Vagina (tissue), 2 donors: ENCODE data around the gene STPG2. TPM values are rescaled to one million over a fixed set of nuclear protein-coding genes. Genes with fewer than 3 reads are reported as not detected.
A peak's percentile ranks its signal among the peaks of the same experiment; 100 is the strongest.

Experiments
- DNase-seq, 2 donors: peaks; one replicate each; pipeline ENCODE4 v3.0.0-alpha.2; 2017; ENCODE audit errors: extremely low spot score in 2 of 2
- H3K27ac ChIP-seq: fragments of 200-600 bp; sonication (generic); one replicate; pipeline ENCODE4 v1.5.1; 2019
- H3K27me3 ChIP-seq: fragments of 200-600 bp; sonication (generic); one replicate; pipeline ENCODE4 v1.5.1; 2019
- H3K36me3 ChIP-seq, 2 donors: fragments of 200-600 bp; sonication (generic); one replicate each; pipeline ENCODE4 v1.5.1; 2017 to 2019
- H3K4me1 ChIP-seq: fragments of 200-600 bp; sonication (generic); one replicate; pipeline ENCODE4 v1.5.1; 2019
- H3K4me3 ChIP-seq, 2 donors: fragments of 200-600 bp; sonication (generic); 1 replicate in 1 of 2; 2 replicates in 1 of 2; pipeline ENCODE4 v1.5.1; 2016 to 2019
- H3K9me3 ChIP-seq: fragments of 200-600 bp; sonication (generic); one replicate; pipeline ENCODE4 v1.5.1; 2019
- CTCF ChIP-seq, 3 experiments: fragments of 450-650 bp in 2 of 3; fragments of 200-600 bp in 1 of 3; sonication (generic) in 1 of 3; IDR thresholded peaks; one replicate each; pipeline ENCODE4 v1.5.1; 2017 to 2019; ENCODE audit warnings: antibody characterized with exemption in 3 of 3, mild to moderate bottlenecking in 2 of 3, moderate library complexity in 2 of 3
- POLR2A ChIP-seq, 2 donors: fragments of 450-650 bp; IDR thresholded peaks; one replicate each; pipeline ENCODE4 v1.6.1; 2017; ENCODE audit warnings: antibody characterized with exemption in 2 of 2, mild to moderate bottlenecking in 2 of 2, moderate library complexity in 2 of 2
- POLR2AphosphoS5 ChIP-seq, 2 donors: sonication (generic); formaldehyde crosslinking; IDR thresholded peaks; one replicate each; pipeline ENCODE4 v1.9.0; 2017; ENCODE audit warnings: antibody characterized with exemption in 2 of 2, mild to moderate bottlenecking in 2 of 2, low read depth in 1 of 2; ENCODE audit not compliant: insufficient read depth in 1 of 2
- intact Hi-C: fragments of 100-400 bp; cut with DNase I; formaldehyde crosslinking; loops from one replicate; pipeline ENCODE4 v1.15.1; 2023
- total RNA-seq: library from RNA; depleted of rRNA; stranded (reverse); fragments of >200 nt; gene quantifications from one replicate; pipeline ENCODE4 v1.2.3, GENCODE V29; 2016

The STPG2 gene
- total RNA-seq = not detected

- Histone ChIP-seq H3K36me3 (no peaks in the 10 kb centered on the region), H3K4me3 (peak within 1 kb of the TSS; percentile 60 to 69), H3K27ac (peak within 1 kb of the TSS; percentile 84), H3K9me3 (no peaks in the 10 kb centered on the region), H3K4me1 (peaks cover 5% of the 10 kb centered on the region), H3K27me3 (no peaks in the 10 kb centered on the region)
- DNase-seq = no peak
- intact Hi-C loops = loop anchor here (5.0 kb wide), 1 partner anchor 119 kb away; the partner anchor contains the start of gene RAP1GDS1
- TF ChIP-seq CTCF (IDR thresholded peaks at IDR 0.05) (peak in 1 of 3 experiments; percentile 16), POLR2A (IDR thresholded peaks at IDR 0.05) (no peak), POLR2AphosphoS5 (IDR thresholded peaks at IDR 0.05; ENCODE audit: insufficient read depth in 1 of 2, low read depth in 1 of 2) (peak; percentile 76 to 78)
Observed at GRCh38 chr4:98143001-98143899, at the start of gene STPG2. STPG2 (minus strand) TSS chr4:98143476.

- Histone ChIP-seq H3K27ac (no peak overlapping the region), H3K36me3 (no peaks in the 10 kb centered on the region), H3K4me1 (no peaks in the 10 kb centered on the region), H3K27me3 (no peaks in the 10 kb centered on the region), H3K4me3 (no peak overlapping the region), H3K9me3 (no peaks in the 10 kb centered on the region)
- no peak for DNase-seq
- intact Hi-C loops = no loop called here
- TF ChIP-seq POLR2A (IDR thresholded peaks at IDR 0.05) (no peak), POLR2AphosphoS5 (IDR thresholded peaks at IDR 0.05; ENCODE audit: insufficient read depth in 1 of 2, low read depth in 1 of 2) (no peak), CTCF (IDR thresholded peaks at IDR 0.05) (no peak)
Observed at GRCh38 chr4:98185279-98185678, 42.0 kb upstream of the STPG2 start.

GRCh38 chr4:98181809-98182208 is 38.5 kb upstream of the STPG2 start:
- no peak overlapping the region for H3K27ac ChIP-seq
- TF ChIP-seq POLR2A (IDR thresholded peaks at IDR 0.05) (no peak), POLR2AphosphoS5 (IDR thresholded peaks at IDR 0.05; ENCODE audit: insufficient read depth in 1 of 2, low read depth in 1 of 2) (no peak), CTCF (IDR thresholded peaks at IDR 0.05) (no peak)
- H3K27me3 ChIP-seq = no peaks in the 10 kb centered on the region
- H3K4me3 ChIP-seq = no peak overlapping the region
- H3K36me3 ChIP-seq = no peaks in the 10 kb centered on the region
- H3K4me1 ChIP-seq = no peaks in the 10 kb centered on the region
- intact Hi-C loops = no loop called here
- H3K9me3 ChIP-seq = no peaks in the 10 kb centered on the region
- no peak for DNase-seq

GRCh38 chr4:98179951-98180350 is 36.7 kb upstream of the STPG2 start:
- intact Hi-C loops = no loop called here
- no peak overlapping the region for H3K4me3 ChIP-seq
- H3K4me1 ChIP-seq = no peaks in the 10 kb centered on the region
- no peak for DNase-seq
- no peaks in the 10 kb centered on the region for H3K9me3 ChIP-seq
- H3K36me3 ChIP-seq = no peaks in the 10 kb centered on the region
- H3K27ac ChIP-seq = no peak overlapping the region
- no peaks in the 10 kb centered on the region for H3K27me3 ChIP-seq
- TF ChIP-seq POLR2A (IDR thresholded peaks at IDR 0.05) = no peak
- no peak for TF ChIP-seq POLR2AphosphoS5 (IDR thresholded peaks at IDR 0.05; ENCODE audit: insufficient read depth in 1 of 2, low read depth in 1 of 2)
- no peak for TF ChIP-seq CTCF (IDR thresholded peaks at IDR 0.05)

GRCh38 chr4:98176531-98176930 is 33.3 kb upstream of the STPG2 start:
- no peak for TF ChIP-seq POLR2A (IDR thresholded peaks at IDR 0.05)
- no peak for TF ChIP-seq CTCF (IDR thresholded peaks at IDR 0.05)
- TF ChIP-seq POLR2AphosphoS5 (IDR thresholded peaks at IDR 0.05; ENCODE audit: insufficient read depth in 1 of 2, low read depth in 1 of 2) = no peak
- H3K36me3 ChIP-seq = no peaks in the 10 kb centered on the region
- no peak overlapping the region for H3K27ac ChIP-seq
- no peaks in the 10 kb centered on the region for H3K27me3 ChIP-seq
- H3K9me3 ChIP-seq = no peaks in the 10 kb centered on the region
- no peak for DNase-seq
- no peaks in the 10 kb centered on the region for H3K4me1 ChIP-seq
- intact Hi-C loops = no loop called here
- H3K4me3 ChIP-seq = no peak overlapping the region
